ENCODE data around the gene TNS1.

DNA sequence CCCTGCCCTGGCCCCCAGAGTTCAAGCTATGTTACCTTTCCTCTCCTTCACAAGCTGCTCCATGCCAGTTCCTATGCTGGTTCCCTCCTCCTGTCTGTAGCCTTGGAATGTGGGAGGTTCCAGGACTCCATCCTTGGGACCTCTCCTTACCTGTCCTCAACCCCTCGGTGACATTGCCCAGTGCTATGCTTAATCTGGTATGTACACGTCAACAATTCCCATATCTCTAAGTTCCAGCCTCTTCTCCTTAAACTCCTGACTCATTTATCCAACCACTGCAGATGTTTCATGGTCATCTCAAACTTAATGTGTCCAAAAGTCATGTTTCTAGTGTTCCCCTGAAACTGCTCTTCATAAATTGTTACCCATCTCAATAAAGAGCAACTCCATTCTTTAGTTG, 160.8 kb downstream of the TNS1 start:
- no peak for TF ChIP-seq EZH2phosphoT487 (IDR thresholded peaks at IDR 0.05; ENCODE audit: insufficient read depth, low read depth)
- TF ChIP-seq EZH2 (IDR thresholded peaks at IDR 0.05; ENCODE audit: insufficient read depth, poor library complexity, severe bottlenecking), result no peak

Data from GM23248 (cell line).